GM19452 (cell line): ENCODE data around the gene KIF25.
"Not testable (repeated sequence)": the region's sequence is repeated elsewhere in the genome, so short reads cannot be mapped to it uniquely, and the experiment has no call there.

Experiments used
- ATAC-seq: cut with Tn5 transposase; IDR thresholded peaks from one replicate; pipeline ENCODE4 v1.9.1; 2021; ENCODE audit not compliant: unreplicated experiment

The KIF25 gene

GRCh38 chr6:167993831-167994230 lies 3.6 kb upstream of the KIF25 start:
- ATAC-seq = no peak

- no peak for ATAC-seq
Measured at GRCh38 chr6:167995302-167995701, 2.2 kb upstream of the KIF25 start.

GRCh38 chr6:167995731-167996151 lies 1.7 kb upstream of the KIF25 start:
- ATAC-seq = no peak

- no peak for ATAC-seq
Measured at GRCh38 chr6:167996424-167997199, 859 bp upstream of the KIF25 start.

- no peak for ATAC-seq
Measured at GRCh38 chr6:167998215-167998614, 744 bp downstream of the KIF25 start.

GRCh38 chr6:168000198-168001028 lies 2.9 kb downstream of the KIF25 start:
- no peak for ATAC-seq

GRCh38 chr6:168001029-168001332 lies 3.5 kb downstream of the KIF25 start:
- no peak for ATAC-seq

GRCh38 chr6:168001514-168001913 lies 4.0 kb downstream of the KIF25 start:
- not testable (repeated sequence) for ATAC-seq

GRCh38 chr6:168002804-168003203 lies 5.3 kb downstream of the KIF25 start:
- ATAC-seq = no peak

GRCh38 chr6:168004023-168004422 lies 6.6 kb downstream of the KIF25 start:
- no peak for ATAC-seq

- ATAC-seq = no peak
Measured at GRCh38 chr6:168004945-168005344, 7.5 kb downstream of the KIF25 start.

- no peak for ATAC-seq
Measured at GRCh38 chr6:168005796-168006195, 8.3 kb downstream of the KIF25 start.

- no peak for ATAC-seq
Measured at GRCh38 chr6:168007592-168008338, 10.3 kb downstream of the KIF25 start.

GRCh38 chr6:168009331-168009730 lies 11.9 kb downstream of the KIF25 start:
- ATAC-seq = no peak

GRCh38 chr6:168011291-168011690 lies 13.8 kb downstream of the KIF25 start:
- ATAC-seq = no peak

GRCh38 chr6:168012431-168013249 lies 15.2 kb downstream of the KIF25 start:
- no peak for ATAC-seq

GRCh38 chr6:168013250-168013915 lies 15.9 kb downstream of the KIF25 start:
- no peak for ATAC-seq

GRCh38 chr6:168014428-168014827 lies 17.0 kb downstream of the KIF25 start:
- no peak for ATAC-seq

GRCh38 chr6:168015009-168015408 lies 17.5 kb downstream of the KIF25 start:
- no peak for ATAC-seq

- no peak for ATAC-seq
Measured at GRCh38 chr6:168015482-168016175, 18.2 kb downstream of the KIF25 start.
